Esophagus squamous epithelium (tissue), 5 donors: ENCODE data around the gene OR2M5. TPM values are rescaled to one million over a fixed set of nuclear protein-coding genes. Genes with fewer than 3 reads are reported as not detected.

Source experiments
- DNase-seq: peaks from one replicate; lab custom pipeline; 2025; lab: John Stamatoyannopoulos, UW
- H3K27ac ChIP-seq, 4 donors: fragments of 200-600 bp; sonication (generic); one replicate each; pipeline ENCODE4 v1.5.1; 2016 to 2019; ENCODE audit warnings: mild to moderate bottlenecking in 1 of 4
- H3K27me3 ChIP-seq, 4 donors: fragments of 200-600 bp; sonication (generic); 1 replicate in 3 of 4; 2 replicates in 1 of 4; pipeline versions ENCODE4 v1.5.1 to v1.6.0; 2017 to 2021; ENCODE audit warnings: antibody characterized with exemption in 1 of 4
- H3K36me3 ChIP-seq, 3 donors: fragments of 200-600 bp; sonication (generic); one replicate each; pipeline ENCODE4 v1.5.1; 2016 to 2019
- H3K4me1 ChIP-seq, 3 donors: fragments of 200-600 bp; sonication (generic); one replicate each; pipeline ENCODE4 v1.5.1; 2017 to 2019
- H3K4me3 ChIP-seq, 4 donors: fragments of 200-600 bp; sonication (generic); 1 replicate in 3 of 4; 2 replicates in 1 of 4; pipeline ENCODE4 v1.5.1; 2016 to 2019; ENCODE audit warnings: mild to moderate bottlenecking in 2 of 4, moderate library complexity in 1 of 4
- H3K9me3 ChIP-seq, 3 donors: fragments of 200-600 bp; sonication (generic); one replicate each; pipeline ENCODE4 v1.5.1; 2016 to 2019
- POLR2A ChIP-seq, 4 donors: fragments of 450-650 bp; IDR thresholded peaks; one replicate each; pipeline ENCODE4 v1.6.1; 2017; ENCODE audit warnings: antibody characterized with exemption in 4 of 4, mild to moderate bottlenecking in 4 of 4, moderate library complexity in 3 of 4
- WGBS, 2 donors: methylation state at CpG; one replicate each; pipeline ENCODE4 v1.1.5; 2018; 5-methylcytosine and 5-hydroxymethylcytosine counted together
- intact Hi-C: fragments of 100-400 bp; cut with DNase I; formaldehyde crosslinking; loops from one replicate; pipeline ENCODE4 v1.15.0; 2022
- total RNA-seq, 4 donors: library from RNA; depleted of rRNA; stranded (reverse); fragments of >200 nt; gene quantifications; one replicate each; pipeline ENCODE4 v1.1.0, GENCODE V29; 2016
- TF ChIP-seq, protein P1 (sequence below), 6 experiments: fragments of 450-650 bp in 4 of 6; fragments of 200-600 bp in 2 of 6; sonication (generic) in 2 of 6; IDR thresholded peaks; one replicate each; pipeline ENCODE4 v1.5.1; 2016 to 2019; ENCODE audit warnings: antibody characterized with exemption in 6 of 6, mild to moderate bottlenecking in 4 of 6, moderate library complexity in 4 of 6
- donor health status: DM: yes; HTN: yes; CAD: no.

The OR2M5 gene
- total RNA-seq, 4 donors from 2014 or later, result not detected

DNA sequence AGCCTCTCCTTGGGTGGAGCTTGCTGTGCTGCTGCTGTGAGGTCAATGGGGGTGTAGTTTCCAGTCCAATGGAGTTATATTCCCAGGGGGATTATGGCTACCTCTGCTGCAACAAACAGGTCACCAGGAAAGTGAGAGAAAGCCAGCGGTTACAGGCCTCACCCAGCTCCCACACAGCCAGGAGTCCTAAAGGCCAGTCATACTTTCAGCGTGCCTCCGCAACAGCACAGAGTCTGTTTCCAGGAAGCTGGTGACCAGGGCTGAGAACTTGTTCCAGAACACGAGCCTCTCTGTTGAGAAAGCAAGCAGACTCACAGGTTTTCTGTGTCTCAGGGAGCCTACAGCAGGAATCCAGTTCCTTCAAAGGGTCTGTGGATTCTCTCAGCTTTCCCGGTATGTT, 17.3 kb upstream of the OR2M5 start:
- WGBS, 2 donors, result 78 to 100% methylated on average over 1 to 5 of the region's 5 CpGs
- Histone ChIP-seq H3K36me3 (no peaks in the 10 kb centered on the region), H3K4me3 (no peak overlapping the region), H3K27me3 (no peaks in the 10 kb centered on the region), H3K27ac (no peak overlapping the region), H3K9me3 (peaks cover 0 to 24% (median 10%) of the 10 kb centered on the region in 3 donors), H3K4me1 (no peaks in the 10 kb centered on the region)
- TF ChIP-seq, protein P1, sequence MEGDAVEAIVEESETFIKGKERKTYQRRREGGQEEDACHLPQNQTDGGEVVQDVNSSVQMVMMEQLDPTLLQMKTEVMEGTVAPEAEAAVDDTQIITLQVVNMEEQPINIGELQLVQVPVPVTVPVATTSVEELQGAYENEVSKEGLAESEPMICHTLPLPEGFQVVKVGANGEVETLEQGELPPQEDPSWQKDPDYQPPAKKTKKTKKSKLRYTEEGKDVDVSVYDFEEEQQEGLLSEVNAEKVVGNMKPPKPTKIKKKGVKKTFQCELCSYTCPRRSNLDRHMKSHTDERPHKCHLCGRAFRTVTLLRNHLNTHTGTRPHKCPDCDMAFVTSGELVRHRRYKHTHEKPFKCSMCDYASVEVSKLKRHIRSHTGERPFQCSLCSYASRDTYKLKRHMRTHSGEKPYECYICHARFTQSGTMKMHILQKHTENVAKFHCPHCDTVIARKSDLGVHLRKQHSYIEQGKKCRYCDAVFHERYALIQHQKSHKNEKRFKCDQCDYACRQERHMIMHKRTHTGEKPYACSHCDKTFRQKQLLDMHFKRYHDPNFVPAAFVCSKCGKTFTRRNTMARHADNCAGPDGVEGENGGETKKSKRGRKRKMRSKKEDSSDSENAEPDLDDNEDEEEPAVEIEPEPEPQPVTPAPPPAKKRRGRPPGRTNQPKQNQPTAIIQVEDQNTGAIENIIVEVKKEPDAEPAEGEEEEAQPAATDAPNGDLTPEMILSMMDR (IDR thresholded peaks at IDR 0.05), result no peak
- TF ChIP-seq POLR2A (IDR thresholded peaks at IDR 0.05), result no peak
- intact Hi-C loops, result no loop called here
- no peak for DNase-seq

DNA sequence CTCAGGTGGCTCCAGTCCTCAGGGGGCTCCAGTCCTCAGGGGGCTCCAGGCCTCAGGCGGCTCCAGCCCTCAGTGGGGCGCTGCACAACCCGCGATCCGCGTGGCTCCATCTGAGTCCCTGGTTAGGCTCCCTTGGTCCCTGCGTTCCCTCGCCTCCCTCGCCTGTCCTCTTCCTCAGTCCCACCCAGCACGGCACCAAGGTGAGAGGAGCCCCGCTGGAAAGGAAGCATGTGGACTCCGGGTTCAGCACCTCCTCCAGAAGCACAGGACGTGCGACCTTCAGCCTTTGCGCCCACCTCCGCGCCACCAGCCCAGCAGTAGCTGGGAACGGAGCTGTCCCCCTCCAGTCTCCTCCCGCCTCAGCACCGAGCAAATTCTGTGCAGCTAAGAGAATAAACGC, 8.1 kb upstream of the OR2M5 start:
- no peak for DNase-seq
- Histone ChIP-seq H3K4me1 (no peaks in the 10 kb centered on the region), H3K4me3 (no peak overlapping the region), H3K36me3 (no peaks in the 10 kb centered on the region), H3K27ac (no peak overlapping the region), H3K9me3 (no peaks in the 10 kb centered on the region), H3K27me3 (no peaks in the 10 kb centered on the region)
- no peak for TF ChIP-seq POLR2A (IDR thresholded peaks at IDR 0.05)
- TF ChIP-seq, protein P1 (IDR thresholded peaks at IDR 0.05), result no peak
- WGBS, 2 donors, result 73 to 89% methylated on average over 4 to 8 of the region's 21 CpGs
- intact Hi-C loops, result no loop called here

- TF ChIP-seq POLR2A (IDR thresholded peaks at IDR 0.05), result no peak
- TF ChIP-seq, protein P1 (IDR thresholded peaks at IDR 0.05), result no peak
- DNase-seq, result no peak
Observed at GRCh38 chr1:248140846-248141245, 4.1 kb upstream of the OR2M5 start.

GRCh38 chr1:248143311-248143710, 1.6 kb upstream of the OR2M5 start:
- H3K36me3 ChIP-seq, result no peaks in the 10 kb centered on the region
- H3K9me3 ChIP-seq, result no peaks in the 10 kb centered on the region
- TF ChIP-seq, protein P1 (IDR thresholded peaks at IDR 0.05), result no peak
- no peak for TF ChIP-seq POLR2A (IDR thresholded peaks at IDR 0.05)
- 22 to 29% methylated on average over 1 of the region's 1 CpG for WGBS, 2 donors
- intact Hi-C loops, result no loop called here
- no peaks in the 10 kb centered on the region for H3K4me1 ChIP-seq
- no peak overlapping the region for H3K4me3 ChIP-seq
- no peak for DNase-seq
- H3K27me3 ChIP-seq, result no peaks in the 10 kb centered on the region
- no peak overlapping the region for H3K27ac ChIP-seq

More at GRCh38 chr1:248140846-248141245, 4.1 kb upstream of the OR2M5 start:
- intact Hi-C loops, result no loop called here
- no peaks in the 10 kb centered on the region for H3K27me3 ChIP-seq
- H3K4me1 ChIP-seq, result no peaks in the 10 kb centered on the region
- no peaks in the 10 kb centered on the region for H3K36me3 ChIP-seq
- no peak overlapping the region for H3K27ac ChIP-seq
- no peaks in the 10 kb centered on the region for H3K9me3 ChIP-seq
- WGBS, 2 donors, result 70 to 71% methylated on average over 1 of the region's 1 CpG
- no peak overlapping the region for H3K4me3 ChIP-seq

- Histone ChIP-seq H3K4me1 (no peaks in the 10 kb centered on the region), H3K36me3 (no peaks in the 10 kb centered on the region), H3K27me3 (no peaks in the 10 kb centered on the region), H3K27ac (no peak overlapping the region), H3K4me3 (no peak overlapping the region), H3K9me3 (peaks cover 0 to 4% (median 0%) of the 10 kb centered on the region in 3 donors)
- WGBS, 2 donors, result 56 to 73% methylated on average over 4 to 6 of the region's 6 CpGs
- intact Hi-C loops, result no loop called here
- DNase-seq, result no peak
- no peak for TF ChIP-seq POLR2A (IDR thresholded peaks at IDR 0.05)
- TF ChIP-seq, protein P1 (IDR thresholded peaks at IDR 0.05), result no peak
Observed at GRCh38 chr1:248152056-248152827, 7.3 kb downstream of the OR2M5 start.
